Tibial nerve (tissue), 4 donors: Measurements from ENCODE around the gene BNC1.

Experiments used
- CTCF ChIP-seq, 5 experiments: fragments of 200-600 bp in 3 of 5; fragments of 450-650 bp in 2 of 5; sonication (generic) in 3 of 5; IDR thresholded peaks; one replicate each; pipeline ENCODE4 v1.5.1; 2016 to 2019; ENCODE audit warnings: antibody characterized with exemption in 5 of 5, mild to moderate bottlenecking in 3 of 5, moderate library complexity in 2 of 5
- EP300 ChIP-seq, 2 donors: sonication (generic); formaldehyde crosslinking; IDR thresholded peaks; one replicate each; pipeline ENCODE4 v1.6.1; 2017; ENCODE audit warnings: antibody characterized with exemption in 2 of 2, mild to moderate bottlenecking in 1 of 2
- POLR2A ChIP-seq, 2 donors: fragments of 450-650 bp; IDR thresholded peaks; one replicate each; pipeline ENCODE4 v1.6.1; 2017; ENCODE audit warnings: antibody characterized with exemption in 2 of 2, mild to moderate bottlenecking in 2 of 2, moderate library complexity in 2 of 2

- TF ChIP-seq EP300 (IDR thresholded peaks at IDR 0.05) (no peak), POLR2A (IDR thresholded peaks at IDR 0.05) (no peak), CTCF (IDR thresholded peaks at IDR 0.05) (no peak)
Observed at GRCh38 chr15:83250781-83251180, 33.7 kb downstream of the BNC1 start.
